Choroid plexus epithelial cell (primary cell): Measurements from ENCODE around the gene ABT1.
A peak's percentile ranks its signal among the peaks of the same experiment; 100 is the strongest.
"Not testable (repeated sequence)": the region's sequence is repeated elsewhere in the genome, so short reads cannot be mapped to it uniquely, and the experiment has no call there.

Experiments
- DNase-seq: peaks from one replicate; pipeline ENCODE4 v3.0.0-alpha.2; 2010; ENCODE audit warnings: low read depth
- H3K4me3 ChIP-seq: 2 replicates; pipeline ENCODE4 v1.5.1; 2011; ENCODE audit warnings: low read depth, mild to moderate bottlenecking, control low read depth, low read length, moderate library complexity
- TF ChIP-seq, protein P1 (sequence below): conservative IDR thresholded peaks from 2 replicates; pipeline ENCODE4 v1.5.1; 2011; ENCODE audit warnings: low read depth, mild to moderate bottlenecking, control low read depth, inconsistent platforms, low read length, moderate library complexity

ABT1 gene

DNA sequence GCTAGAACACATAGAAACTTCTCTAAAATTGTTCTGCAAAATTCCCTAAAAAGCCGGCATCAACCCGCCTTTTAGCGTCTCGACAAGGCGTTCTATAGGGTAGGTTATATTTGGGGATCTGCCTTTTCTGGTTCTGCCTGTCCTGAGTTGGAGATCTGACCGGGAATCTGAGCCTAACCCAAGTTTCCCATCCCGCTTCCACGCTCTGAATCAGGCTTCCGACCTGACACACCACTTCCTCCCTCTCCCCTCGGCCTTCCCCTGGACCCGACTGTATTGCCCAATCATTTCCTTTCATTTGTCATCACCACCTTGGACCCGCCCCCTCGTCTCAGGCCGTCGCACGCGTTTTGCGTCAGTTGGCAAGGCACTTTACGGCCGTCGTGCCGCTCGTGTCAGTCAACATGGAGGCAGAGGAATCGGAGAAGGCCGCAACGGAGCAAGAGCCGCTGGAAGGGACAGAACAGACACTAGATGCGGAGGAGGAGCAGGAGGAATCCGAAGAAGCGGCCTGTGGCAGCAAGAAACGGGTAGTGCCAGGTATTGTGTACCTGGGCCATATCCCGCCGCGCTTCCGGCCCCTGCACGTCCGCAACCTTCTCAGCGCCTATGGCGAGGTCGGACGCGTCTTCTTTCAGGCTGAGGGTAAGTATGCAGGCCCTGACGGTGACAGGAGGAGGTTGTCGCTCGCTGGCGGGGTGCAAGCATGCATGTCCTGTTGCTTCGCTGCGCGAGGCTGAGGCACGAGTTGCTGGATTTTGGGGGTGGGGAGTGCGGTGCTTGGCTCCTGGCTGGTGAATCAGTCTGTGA, at the start of gene ABT1:
Gene ABT1, plus strand, starts transcription at position 375 of the 810 bp plus-strand sequence. Its CDS starts 30 bp downstream, at position 405.
- peak; percentile 99 for DNase-seq

DNA sequence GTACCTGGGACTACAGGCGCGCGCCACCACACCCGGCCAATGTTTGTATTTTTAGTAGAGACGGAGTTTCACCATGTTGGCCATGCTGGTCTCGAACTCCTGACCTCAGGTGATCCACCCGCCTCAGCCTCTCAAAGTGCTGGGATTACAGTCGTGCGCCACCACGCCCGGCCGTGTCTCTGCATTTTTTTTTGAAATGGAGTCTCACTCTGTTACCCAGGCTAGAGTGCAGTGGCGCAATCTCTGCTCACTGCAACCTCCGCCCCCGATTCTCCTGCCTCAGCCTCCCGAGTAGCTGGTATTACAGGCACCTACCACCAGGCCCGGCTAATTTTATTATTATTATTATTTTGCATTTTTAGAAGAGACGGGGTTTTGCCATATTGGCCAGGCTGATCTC, 49.4 kb upstream of the ABT1 start:
- H3K4me3 ChIP-seq, DNase-seq: not testable (repeated sequence)

More for the DNA sequence above, at the start of gene ABT1:
- TF ChIP-seq, protein P1, sequence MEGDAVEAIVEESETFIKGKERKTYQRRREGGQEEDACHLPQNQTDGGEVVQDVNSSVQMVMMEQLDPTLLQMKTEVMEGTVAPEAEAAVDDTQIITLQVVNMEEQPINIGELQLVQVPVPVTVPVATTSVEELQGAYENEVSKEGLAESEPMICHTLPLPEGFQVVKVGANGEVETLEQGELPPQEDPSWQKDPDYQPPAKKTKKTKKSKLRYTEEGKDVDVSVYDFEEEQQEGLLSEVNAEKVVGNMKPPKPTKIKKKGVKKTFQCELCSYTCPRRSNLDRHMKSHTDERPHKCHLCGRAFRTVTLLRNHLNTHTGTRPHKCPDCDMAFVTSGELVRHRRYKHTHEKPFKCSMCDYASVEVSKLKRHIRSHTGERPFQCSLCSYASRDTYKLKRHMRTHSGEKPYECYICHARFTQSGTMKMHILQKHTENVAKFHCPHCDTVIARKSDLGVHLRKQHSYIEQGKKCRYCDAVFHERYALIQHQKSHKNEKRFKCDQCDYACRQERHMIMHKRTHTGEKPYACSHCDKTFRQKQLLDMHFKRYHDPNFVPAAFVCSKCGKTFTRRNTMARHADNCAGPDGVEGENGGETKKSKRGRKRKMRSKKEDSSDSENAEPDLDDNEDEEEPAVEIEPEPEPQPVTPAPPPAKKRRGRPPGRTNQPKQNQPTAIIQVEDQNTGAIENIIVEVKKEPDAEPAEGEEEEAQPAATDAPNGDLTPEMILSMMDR, result no peak
- H3K4me3 ChIP-seq, result peak within 1 kb of the TSS; percentile 100

DNA sequence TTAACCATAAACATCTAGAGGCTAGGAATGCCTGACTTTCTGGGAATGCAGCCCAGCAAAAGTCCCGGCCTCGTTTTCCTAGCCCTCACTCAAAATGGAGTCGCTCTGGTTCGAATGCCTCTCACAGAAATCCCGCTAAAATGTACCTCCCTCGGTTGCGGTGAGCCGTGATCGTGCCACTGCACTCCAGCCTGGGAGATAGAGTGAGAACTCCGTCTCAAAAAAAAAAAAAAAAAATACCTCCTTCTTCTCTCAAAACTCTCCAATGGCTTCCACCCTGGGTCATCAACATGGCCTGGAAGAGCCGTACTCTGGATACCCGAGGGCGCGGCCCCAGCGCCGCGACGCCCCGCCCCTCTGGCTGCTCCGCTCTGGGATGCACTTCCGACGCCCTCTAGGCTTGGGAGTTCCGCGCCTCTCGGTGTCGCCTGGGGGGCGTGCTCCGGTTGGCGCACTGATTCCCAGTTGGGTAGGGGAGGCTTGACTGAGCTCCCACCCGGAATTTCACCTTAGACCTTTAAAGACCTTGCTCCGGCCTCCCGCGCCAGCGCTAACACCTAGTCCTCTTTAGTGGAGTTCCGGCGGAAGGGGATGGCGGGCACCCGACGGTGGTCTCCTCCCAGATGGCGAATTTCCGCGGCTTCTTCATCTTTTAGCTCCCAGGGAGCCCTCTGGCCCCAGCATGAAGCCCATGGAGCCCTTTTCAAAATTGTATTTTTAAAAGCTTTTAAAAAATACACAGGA, 46.3 kb upstream of the ABT1 start:
- TF ChIP-seq, protein P1, result peak; percentile 17
- DNase-seq, result peak; percentile 54

DNA sequence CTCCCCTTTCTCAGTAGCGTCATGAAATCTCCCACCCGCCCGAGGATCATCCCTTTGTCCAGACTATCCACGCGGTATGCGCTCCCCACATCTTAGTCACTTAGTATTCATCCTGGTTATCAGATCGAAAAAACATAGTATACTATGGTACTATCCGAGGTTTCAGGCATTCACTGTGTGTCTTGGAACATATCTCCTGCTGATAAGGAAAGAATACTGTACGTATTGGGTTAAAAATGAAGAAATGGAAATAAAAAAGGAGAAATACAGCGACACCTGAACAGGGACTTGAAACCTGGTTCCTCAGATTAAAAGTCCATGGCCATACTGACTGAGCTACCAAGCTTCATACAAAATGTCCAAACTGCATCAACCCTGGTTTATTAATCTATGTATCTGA, 44.5 kb upstream of the ABT1 start:
- no peak overlapping the region for H3K4me3 ChIP-seq
- TF ChIP-seq, protein P1, result no peak
- no peak for DNase-seq

More for the DNA sequence above, 46.3 kb upstream of the ABT1 start:
- peak overlapping the region; percentile 74 for H3K4me3 ChIP-seq

DNA sequence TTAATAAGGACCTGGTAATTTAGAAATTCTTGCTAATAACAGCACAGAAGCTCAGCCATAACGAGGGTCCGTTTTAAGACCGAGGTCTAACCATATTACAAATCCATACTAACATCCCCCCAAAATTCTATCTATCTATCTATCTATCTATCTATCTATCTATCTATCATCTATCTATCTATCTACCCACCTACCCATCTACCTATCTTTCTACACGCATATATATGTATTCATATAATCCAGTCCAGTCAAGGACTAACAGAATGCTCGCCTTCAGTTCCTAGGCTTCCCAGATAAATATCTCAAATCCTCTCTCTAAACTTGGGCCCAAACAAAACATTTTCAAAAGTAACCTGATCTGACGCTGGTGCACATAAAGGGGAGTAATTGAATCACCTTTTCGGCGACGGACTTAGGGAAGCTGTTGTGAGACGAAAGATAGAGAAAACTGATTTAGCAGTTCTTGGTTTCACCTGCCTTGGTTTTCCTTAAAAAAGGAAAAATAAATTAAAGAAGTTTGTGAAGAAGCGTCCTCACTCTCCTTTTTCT, 44.0 kb upstream of the ABT1 start:
- DNase-seq, result no peak
- TF ChIP-seq, protein P1, result no peak
- H3K4me3 ChIP-seq, result peak overlapping the region; percentile 60

DNA sequence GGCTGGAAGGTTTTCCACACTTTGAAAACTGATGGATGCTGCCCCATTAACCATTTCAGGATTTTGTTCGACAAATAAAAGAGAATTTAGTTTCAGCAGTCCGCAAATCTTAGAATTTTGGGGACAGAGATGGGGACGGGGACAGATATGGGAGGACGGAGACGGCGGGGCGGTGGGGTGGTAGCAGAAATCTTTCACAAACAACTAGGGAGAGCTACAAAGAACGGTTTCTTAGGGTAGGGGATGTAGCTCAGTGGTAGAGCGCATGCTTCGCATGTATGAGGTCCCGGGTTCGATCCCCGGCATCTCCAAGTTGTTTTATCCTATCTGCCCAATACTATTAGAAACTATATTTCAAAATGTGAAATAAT, 43.5 kb upstream of the ABT1 start:
- peak overlapping the region; percentile 60 for H3K4me3 ChIP-seq
- DNase-seq, result peak; percentile 81
- TF ChIP-seq, protein P1, result no peak
